K562 (cell line): ENCODE data around the gene SMARCA4. TPM values are rescaled to one million over a fixed set of nuclear protein-coding genes. Genes with fewer than 3 reads are reported as not detected.
A peak's percentile ranks its signal among the peaks of the same experiment; 100 is the strongest.

Experiments
- CHD4 ChIP-seq: fragments of 200-600 bp; sonication (generic); IDR thresholded peaks from 3 replicates; pipeline ENCODE4 v1.6.1; 2012; ENCODE audit warnings: low read depth, mild to moderate bottlenecking, mixed read lengths, low read length, inconsistent platforms; ENCODE audit not compliant: insufficient read depth, insufficient replicate concordance, poor library complexity, severe bottlenecking
- ELF4 ChIP-seq: fragments of 450-650 bp; formaldehyde crosslinking; IDR thresholded peaks from 2 replicates; pipeline ENCODE4 v1.4.0; 2022; ENCODE audit warnings: missing genetic modification characterization
- HNRNPLL ChIP-seq: fragments of 200-400 bp; formaldehyde crosslinking; IDR thresholded peaks from 2 replicates; pipeline ENCODE4 v1.6.1; 2017; ENCODE audit warnings: low read length, low read depth, mild to moderate bottlenecking; ENCODE audit not compliant: poor library complexity, severe bottlenecking
- LCOR ChIP-seq: sonication (generic); formaldehyde crosslinking; IDR thresholded peaks from 2 replicates; pipeline ENCODE4 v1.8.0; 2022; ENCODE audit warnings: mild to moderate bottlenecking, missing genetic modification reagents
- PATZ1 ChIP-seq: fragments of 250-450 bp; sonication (Bioruptor Pico); IDR thresholded peaks from 2 replicates; pipeline ENCODE4 v1.5.0; 2020; ENCODE audit warnings: mild to moderate bottlenecking, borderline replicate concordance
- PHF20 ChIP-seq: fragments of 450-650 bp; IDR thresholded peaks from 2 replicates; pipeline ENCODE4 v1.6.1; 2018; ENCODE audit not compliant: partially characterized antibody
- POLR2AphosphoS5 ChIP-seq: IDR thresholded peaks from 2 replicates; pipeline ENCODE4 v1.6.1; 2011; ENCODE audit warnings: mild to moderate bottlenecking, low read depth, low read length, moderate library complexity; ENCODE audit not compliant: control insufficient read depth, insufficient read depth
- PTRF ChIP-seq: fragments of 450-650 bp; IDR thresholded peaks from 2 replicates; pipeline ENCODE4 v1.6.1; 2016; ENCODE audit warnings: mild to moderate bottlenecking, missing genetic modification characterization, missing compliant biosample characterization
- RBM15 ChIP-seq: fragments of 200-400 bp; formaldehyde crosslinking; IDR thresholded peaks from 2 replicates; pipeline ENCODE4 v1.6.1; 2018; ENCODE audit warnings: mild to moderate bottlenecking, low read length, moderate library complexity; ENCODE audit not compliant: insufficient read depth
- U2AF1 ChIP-seq: fragments of 200-400 bp; formaldehyde crosslinking; optimal IDR thresholded peaks from 2 replicates; pipeline ENCODE3; 2017; ENCODE audit warnings: mild to moderate bottlenecking, low read depth, low read length, moderate library complexity
- XRCC3 ChIP-seq: fragments of 450-650 bp; IDR thresholded peaks from 2 replicates; pipeline ENCODE4 v1.6.1; 2017; ENCODE audit warnings: mild to moderate bottlenecking, moderate library complexity
- ZFP30 ChIP-seq: fragments of 250-450 bp; sonication (Bioruptor Pico); IDR thresholded peaks from 2 replicates; pipeline ENCODE4 v1.8.0; 2022; ENCODE audit warnings: moderate library complexity, mild to moderate bottlenecking, inconsistent platforms, borderline replicate concordance
- ZNF347 ChIP-seq: fragments of 450-650 bp; formaldehyde crosslinking; IDR thresholded peaks from 2 replicates; pipeline ENCODE4 v1.4.0; 2020; ENCODE audit warnings: low read depth, mild to moderate bottlenecking, moderate library complexity
- ZNF408 ChIP-seq: fragments of 250-450 bp; sonication (Bioruptor Pico); IDR thresholded peaks from 2 replicates; pipeline ENCODE4 v1.4.0; 2020; ENCODE audit warnings: low read depth, mild to moderate bottlenecking, moderate library complexity
- ZNF778 ChIP-seq: fragments of 450-650 bp; formaldehyde crosslinking; IDR thresholded peaks from 2 replicates; pipeline ENCODE4 v1.4.0; 2020; ENCODE audit warnings: mild to moderate bottlenecking, moderate library complexity
- polyA plus RNA-seq, 8 experiments: library from polyadenylated mRNA; depleted of rRNA in 4 of 8; stranded (reverse) in 5 of 8; unstranded in 3 of 8; fragments of >200 nt; fragmentation: Nextera tagmentation in 2 of 8; fragmentation: Illumina TruSeq in 1 of 8; extraction: Ambion mirVana in 2 of 8; extraction: Trizol in 1 of 8; gene quantifications; 2 replicates each; pipeline versions ENCODE4 v1.2.1 to v1.2.3, GENCODE V29; 2011 to 2014; ENCODE audit warnings: inconsistent platforms in 1 of 8, missing spikeins in 1 of 8
- total RNA-seq, 7 experiments: library from RNA; depleted of rRNA in 6 of 7; stranded (reverse); fragments of >200 nt in 6 of 7; fragmentation: Illumina TruSeq in 2 of 7; extraction: Trizol in 2 of 7; gene quantifications; 2 replicates each; pipeline versions ENCODE4 v1.2.1 to v1.2.3, GENCODE V29; 2011 to 2021; ENCODE audit warnings: low replicate concordance in 1 of 7
- TF ChIP-seq, protein P1 (sequence below): fragments of 450-650 bp; IDR thresholded peaks from 2 replicates; pipeline ENCODE4 v1.6.1; 2017; ENCODE audit warnings: antibody characterized with exemption
- TF ChIP-seq, protein P2 (sequence below): fragments of 450-650 bp; formaldehyde crosslinking; IDR thresholded peaks from 2 replicates; pipeline ENCODE4 v1.4.0; 2020; ENCODE audit warnings: mild to moderate bottlenecking, moderate library complexity
- TF ChIP-seq, protein P3 (sequence below): fragments of 450-650 bp; IDR thresholded peaks from 2 replicates; pipeline ENCODE4 v1.7.1; 2018; ENCODE audit warnings: mild to moderate bottlenecking, low read depth; ENCODE audit not compliant: partially characterized antibody

Gene SMARCA4
- total and polyA plus RNA-seq, 9 of the 15 experiments (the other 6 are each of a cell fraction or from before 2014, with no cell fraction given), result 19.3 to 207 (median 52.1) TPM

GRCh38 chr19:10928563-10929401, 32.0 kb upstream of the SMARCA4 start, which contains the start of the genes TIMM29 and YIPF2 (continued):
- TF ChIP-seq, protein P1, sequence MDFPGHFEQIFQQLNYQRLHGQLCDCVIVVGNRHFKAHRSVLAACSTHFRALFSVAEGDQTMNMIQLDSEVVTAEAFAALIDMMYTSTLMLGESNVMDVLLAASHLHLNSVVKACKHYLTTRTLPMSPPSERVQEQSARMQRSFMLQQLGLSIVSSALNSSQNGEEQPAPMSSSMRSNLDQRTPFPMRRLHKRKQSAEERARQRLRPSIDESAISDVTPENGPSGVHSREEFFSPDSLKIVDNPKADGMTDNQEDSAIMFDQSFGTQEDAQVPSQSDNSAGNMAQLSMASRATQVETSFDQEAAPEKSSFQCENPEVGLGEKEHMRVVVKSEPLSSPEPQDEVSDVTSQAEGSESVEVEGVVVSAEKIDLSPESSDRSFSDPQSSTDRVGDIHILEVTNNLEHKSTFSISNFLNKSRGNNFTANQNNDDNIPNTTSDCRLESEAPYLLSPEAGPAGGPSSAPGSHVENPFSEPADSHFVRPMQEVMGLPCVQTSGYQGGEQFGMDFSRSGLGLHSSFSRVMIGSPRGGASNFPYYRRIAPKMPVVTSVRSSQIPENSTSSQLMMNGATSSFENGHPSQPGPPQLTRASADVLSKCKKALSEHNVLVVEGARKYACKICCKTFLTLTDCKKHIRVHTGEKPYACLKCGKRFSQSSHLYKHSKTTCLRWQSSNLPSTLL, result no peak
- TF ChIP-seq LCOR (CRISPR knock-in tag) (0 out of 2 replicates have a peak, but pooled peaks have one; percentile 35), POLR2AphosphoS5 (peak; percentile 70; the same call in 1 of the 2 replicates), ZNF347 (CRISPR knock-in tag) (no peak), ZNF408 (CRISPR knock-in tag) (no peak), ZFP30 (CRISPR knock-in tag) (no peak), ELF4 (CRISPR knock-in tag) (no peak; the same call in 1 of the 2 replicates), PATZ1 (CRISPR knock-in tag) (no peak), U2AF1 (no peak), HNRNPLL (no peak), RBM15 (no peak), ZNF778 (CRISPR knock-in tag) (no peak), PTRF (tag) (no peak), PHF20 (peak; percentile 95), XRCC3 (no peak), CHD4 (no peak)
- TF ChIP-seq, protein P2, sequence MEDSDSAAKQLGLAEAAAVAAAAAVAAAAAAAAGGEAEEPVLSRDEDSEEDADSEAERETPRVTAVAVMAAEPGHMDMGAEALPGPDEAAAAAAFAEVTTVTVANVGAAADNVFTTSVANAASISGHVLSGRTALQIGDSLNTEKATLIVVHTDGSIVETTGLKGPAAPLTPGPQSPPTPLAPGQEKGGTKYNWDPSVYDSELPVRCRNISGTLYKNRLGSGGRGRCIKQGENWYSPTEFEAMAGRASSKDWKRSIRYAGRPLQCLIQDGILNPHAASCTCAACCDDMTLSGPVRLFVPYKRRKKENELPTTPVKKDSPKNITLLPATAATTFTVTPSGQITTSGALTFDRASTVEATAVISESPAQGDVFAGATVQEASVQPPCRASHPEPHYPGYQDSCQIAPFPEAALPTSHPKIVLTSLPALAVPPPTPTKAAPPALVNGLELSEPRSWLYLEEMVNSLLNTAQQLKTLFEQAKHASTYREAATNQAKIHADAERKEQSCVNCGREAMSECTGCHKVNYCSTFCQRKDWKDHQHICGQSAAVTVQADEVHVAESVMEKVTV, result no peak
- TF ChIP-seq, protein P3, sequence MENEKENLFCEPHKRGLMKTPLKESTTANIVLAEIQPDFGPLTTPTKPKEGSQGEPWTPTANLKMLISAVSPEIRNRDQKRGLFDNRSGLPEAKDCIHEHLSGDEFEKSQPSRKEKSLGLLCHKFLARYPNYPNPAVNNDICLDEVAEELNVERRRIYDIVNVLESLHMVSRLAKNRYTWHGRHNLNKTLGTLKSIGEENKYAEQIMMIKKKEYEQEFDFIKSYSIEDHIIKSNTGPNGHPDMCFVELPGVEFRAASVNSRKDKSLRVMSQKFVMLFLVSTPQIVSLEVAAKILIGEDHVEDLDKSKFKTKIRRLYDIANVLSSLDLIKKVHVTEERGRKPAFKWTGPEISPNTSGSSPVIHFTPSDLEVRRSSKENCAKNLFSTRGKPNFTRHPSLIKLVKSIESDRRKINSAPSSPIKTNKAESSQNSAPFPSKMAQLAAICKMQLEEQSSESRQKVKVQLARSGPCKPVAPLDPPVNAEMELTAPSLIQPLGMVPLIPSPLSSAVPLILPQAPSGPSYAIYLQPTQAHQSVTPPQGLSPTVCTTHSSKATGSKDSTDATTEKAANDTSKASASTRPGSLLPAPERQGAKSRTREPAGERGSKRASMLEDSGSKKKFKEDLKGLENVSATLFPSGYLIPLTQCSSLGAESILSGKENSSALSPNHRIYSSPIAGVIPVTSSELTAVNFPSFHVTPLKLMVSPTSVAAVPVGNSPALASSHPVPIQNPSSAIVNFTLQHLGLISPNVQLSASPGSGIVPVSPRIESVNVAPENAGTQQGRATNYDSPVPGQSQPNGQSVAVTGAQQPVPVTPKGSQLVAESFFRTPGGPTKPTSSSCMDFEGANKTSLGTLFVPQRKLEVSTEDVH, result peak; percentile 96
